Endothelial cell (in vitro differentiated cells): Measurements from ENCODE around the gene DNAJB5. TPM values are rescaled to one million over a fixed set of nuclear protein-coding genes. Genes with fewer than 3 reads are reported as not detected.

Experiments used
- DNase-seq: peaks from one replicate; pipeline ENCODE4 v3.0.0; 2021; ENCODE audit warnings: low spot score
- H3K27ac Mint-ChIP-seq: one replicate; pipeline ENCODE4 v1.8.0; 2021; ENCODE audit warnings: mixed read lengths, inconsistent platforms; ENCODE audit not compliant: unreplicated experiment
- H3K27me3 Mint-ChIP-seq: one replicate; pipeline ENCODE4 v1.8.0; 2021; ENCODE audit warnings: mild to moderate bottlenecking, moderate library complexity, mixed read lengths, inconsistent platforms; ENCODE audit not compliant: unreplicated experiment
- H3K36me3 Mint-ChIP-seq: one replicate; pipeline ENCODE4 v1.8.0; 2021; ENCODE audit warnings: mild to moderate bottlenecking, low read depth, mixed read lengths, inconsistent platforms; ENCODE audit not compliant: unreplicated experiment
- H3K4me1 Mint-ChIP-seq: one replicate; pipeline ENCODE4 v1.8.0; 2021; ENCODE audit warnings: mild to moderate bottlenecking, mixed read lengths, inconsistent platforms; ENCODE audit not compliant: unreplicated experiment
- H3K4me3 Mint-ChIP-seq: one replicate; pipeline ENCODE4 v1.8.0; 2021; ENCODE audit warnings: mild to moderate bottlenecking, mixed read lengths, inconsistent platforms; ENCODE audit not compliant: unreplicated experiment
- H3K9me3 Mint-ChIP-seq: one replicate; pipeline ENCODE4 v1.8.0; 2021; ENCODE audit warnings: mixed read lengths, inconsistent platforms; ENCODE audit not compliant: unreplicated experiment
- total RNA-seq: library from RNA; stranded (reverse); fragmentation: NEBNext Ultra II Directional; extraction: Animal tissue kit (Norgen Biotek cat#: 25700); gene quantifications from one replicate; pipeline ENCODE4 v1.2.1, GENCODE V29; 2021; ENCODE audit not compliant: unreplicated experiment
- TF ChIP-seq, protein P1 (sequence below): fragments of 200-600 bp; sonication (generic); IDR thresholded peaks from one replicate; pipeline ENCODE4 v1.5.0; 2021; ENCODE audit warnings: antibody characterized with exemption; ENCODE audit not compliant: unreplicated experiment

Gene DNAJB5
- total RNA-seq, 1 donor from 2014 or later, result 20.4 TPM

DNA sequence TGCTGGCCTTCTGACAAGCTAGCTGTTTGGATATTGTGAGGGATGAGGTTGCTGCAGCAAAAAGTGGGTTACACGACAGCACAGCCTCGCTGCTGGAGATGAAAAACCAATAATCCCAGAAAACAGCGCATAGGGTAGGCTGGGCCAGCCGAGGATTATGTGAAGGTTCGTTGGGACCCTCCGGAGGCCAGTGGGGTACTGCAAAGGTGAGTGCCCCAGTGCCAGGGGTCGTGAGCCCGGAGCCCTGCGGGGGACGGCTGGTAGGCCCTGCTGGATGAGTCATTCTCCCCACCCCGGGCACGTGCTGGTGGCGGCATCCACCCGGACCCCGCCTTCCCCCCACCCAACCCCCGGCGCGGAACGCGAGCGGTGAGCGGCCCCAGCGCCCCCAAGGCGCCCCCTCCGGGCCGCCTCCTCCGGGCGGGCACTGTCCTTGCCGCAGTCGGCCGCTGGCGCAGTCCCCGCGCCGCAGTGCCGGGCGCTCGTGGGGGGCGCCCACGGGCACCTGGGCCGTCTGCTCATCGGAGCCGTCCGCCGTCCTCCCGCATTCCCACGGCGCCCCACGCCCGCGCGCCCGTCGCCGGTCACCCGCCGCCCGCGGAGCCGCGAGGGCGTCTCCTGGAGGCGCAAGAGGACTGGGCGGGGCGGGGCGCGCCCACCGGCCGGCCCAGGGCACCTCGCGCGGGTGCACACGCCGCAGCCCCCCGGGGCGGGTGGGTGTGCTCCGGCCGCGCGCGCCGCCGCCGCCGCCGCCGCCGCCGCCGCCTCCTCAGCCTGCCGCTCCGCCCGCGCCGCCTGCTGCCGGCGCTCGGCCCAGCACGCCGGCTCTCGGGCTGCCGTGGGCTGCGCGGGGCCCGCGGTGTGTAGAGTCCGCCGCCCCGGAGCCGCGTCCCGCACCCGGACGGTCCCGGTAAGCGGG is 31.8 kb upstream of the DNAJB5 start, which contains the start of gene PHF24:
TSS of gene PHF24 (plus strand) at position 794 of the 919 bp plus-strand sequence. CDS start 13,014 bp downstream, outside the sequence.
- H3K27me3 Mint-ChIP-seq, result peaks cover 2% of the 10 kb centered on the region
- TF ChIP-seq, protein P1, sequence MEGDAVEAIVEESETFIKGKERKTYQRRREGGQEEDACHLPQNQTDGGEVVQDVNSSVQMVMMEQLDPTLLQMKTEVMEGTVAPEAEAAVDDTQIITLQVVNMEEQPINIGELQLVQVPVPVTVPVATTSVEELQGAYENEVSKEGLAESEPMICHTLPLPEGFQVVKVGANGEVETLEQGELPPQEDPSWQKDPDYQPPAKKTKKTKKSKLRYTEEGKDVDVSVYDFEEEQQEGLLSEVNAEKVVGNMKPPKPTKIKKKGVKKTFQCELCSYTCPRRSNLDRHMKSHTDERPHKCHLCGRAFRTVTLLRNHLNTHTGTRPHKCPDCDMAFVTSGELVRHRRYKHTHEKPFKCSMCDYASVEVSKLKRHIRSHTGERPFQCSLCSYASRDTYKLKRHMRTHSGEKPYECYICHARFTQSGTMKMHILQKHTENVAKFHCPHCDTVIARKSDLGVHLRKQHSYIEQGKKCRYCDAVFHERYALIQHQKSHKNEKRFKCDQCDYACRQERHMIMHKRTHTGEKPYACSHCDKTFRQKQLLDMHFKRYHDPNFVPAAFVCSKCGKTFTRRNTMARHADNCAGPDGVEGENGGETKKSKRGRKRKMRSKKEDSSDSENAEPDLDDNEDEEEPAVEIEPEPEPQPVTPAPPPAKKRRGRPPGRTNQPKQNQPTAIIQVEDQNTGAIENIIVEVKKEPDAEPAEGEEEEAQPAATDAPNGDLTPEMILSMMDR, result no peak
- peak within 1 kb of the TSS; percentile 75 for H3K4me3 Mint-ChIP-seq
- no peaks in the 10 kb centered on the region for H3K9me3 Mint-ChIP-seq
- H3K27ac Mint-ChIP-seq, result no peak within 1 kb of the TSS
- H3K36me3 Mint-ChIP-seq, result no peaks in the 10 kb centered on the region
- peaks cover 14% of the 10 kb centered on the region for H3K4me1 Mint-ChIP-seq
- DNase-seq, result peak; percentile 40

DNA sequence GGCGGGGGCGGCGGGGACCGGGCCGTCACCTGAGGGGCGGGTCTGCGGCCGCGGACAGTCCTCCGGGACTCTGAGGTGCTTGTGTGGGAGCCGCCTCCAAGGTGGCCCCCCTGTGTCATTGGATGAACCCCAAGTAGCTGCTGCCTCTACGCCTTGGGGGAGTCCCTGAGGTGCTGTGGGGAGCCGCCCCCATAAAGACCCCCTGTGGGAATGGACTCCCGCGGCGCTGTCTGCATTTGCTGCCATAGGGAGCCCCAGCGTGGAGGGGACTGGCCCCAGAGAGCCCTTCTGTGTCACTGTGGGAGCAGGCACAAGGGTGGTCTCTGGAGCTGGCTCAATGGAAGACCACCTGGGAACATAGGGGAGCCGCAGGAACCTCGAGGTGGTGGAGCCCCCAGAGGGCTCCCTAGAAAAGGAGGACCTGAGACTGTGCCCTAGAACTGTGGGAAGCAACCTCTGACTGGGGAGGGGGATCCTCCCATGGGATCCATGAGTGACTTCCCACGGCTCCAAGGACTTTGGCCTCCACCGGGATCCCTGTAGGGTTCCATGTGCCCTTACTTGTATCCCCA is 31.0 kb upstream of the DNAJB5 start:
- Mint-ChIP-seq H3K4me1 (peaks cover 19% of the 10 kb centered on the region), H3K36me3 (no peaks in the 10 kb centered on the region), H3K27ac (no peak overlapping the region), H3K4me3 (peak overlapping the region; percentile 9), H3K9me3 (no peaks in the 10 kb centered on the region), H3K27me3 (peaks cover 2% of the 10 kb centered on the region)
- no peak for DNase-seq
- TF ChIP-seq, protein P1, result no peak

DNA sequence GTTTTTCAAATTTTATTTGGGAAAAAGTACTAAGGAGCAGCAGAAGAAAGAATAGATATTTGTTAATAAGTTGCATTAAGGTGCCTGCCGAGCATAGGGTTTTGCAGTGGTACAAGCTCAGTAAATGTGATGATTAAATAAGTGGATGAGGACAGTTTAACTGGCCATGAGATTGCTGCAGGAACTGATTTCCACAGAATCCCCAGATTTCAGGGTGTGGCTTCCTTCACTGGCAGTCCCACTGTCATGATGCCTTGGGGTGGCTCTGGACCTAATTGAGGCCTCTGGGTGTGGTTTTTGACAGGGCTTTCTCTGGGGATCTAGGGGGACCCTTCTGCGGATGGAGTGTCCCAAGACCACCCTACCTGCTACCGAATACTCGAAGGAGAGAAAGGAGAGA is 30.1 kb upstream of the DNAJB5 start:
- Mint-ChIP-seq H3K27ac (no peak overlapping the region), H3K9me3 (no peaks in the 10 kb centered on the region), H3K36me3 (no peaks in the 10 kb centered on the region), H3K4me1 (peaks cover 27% of the 10 kb centered on the region), H3K27me3 (peaks cover 2% of the 10 kb centered on the region), H3K4me3 (no peak overlapping the region)
- TF ChIP-seq, protein P1, result no peak
- DNase-seq, result no peak

DNA sequence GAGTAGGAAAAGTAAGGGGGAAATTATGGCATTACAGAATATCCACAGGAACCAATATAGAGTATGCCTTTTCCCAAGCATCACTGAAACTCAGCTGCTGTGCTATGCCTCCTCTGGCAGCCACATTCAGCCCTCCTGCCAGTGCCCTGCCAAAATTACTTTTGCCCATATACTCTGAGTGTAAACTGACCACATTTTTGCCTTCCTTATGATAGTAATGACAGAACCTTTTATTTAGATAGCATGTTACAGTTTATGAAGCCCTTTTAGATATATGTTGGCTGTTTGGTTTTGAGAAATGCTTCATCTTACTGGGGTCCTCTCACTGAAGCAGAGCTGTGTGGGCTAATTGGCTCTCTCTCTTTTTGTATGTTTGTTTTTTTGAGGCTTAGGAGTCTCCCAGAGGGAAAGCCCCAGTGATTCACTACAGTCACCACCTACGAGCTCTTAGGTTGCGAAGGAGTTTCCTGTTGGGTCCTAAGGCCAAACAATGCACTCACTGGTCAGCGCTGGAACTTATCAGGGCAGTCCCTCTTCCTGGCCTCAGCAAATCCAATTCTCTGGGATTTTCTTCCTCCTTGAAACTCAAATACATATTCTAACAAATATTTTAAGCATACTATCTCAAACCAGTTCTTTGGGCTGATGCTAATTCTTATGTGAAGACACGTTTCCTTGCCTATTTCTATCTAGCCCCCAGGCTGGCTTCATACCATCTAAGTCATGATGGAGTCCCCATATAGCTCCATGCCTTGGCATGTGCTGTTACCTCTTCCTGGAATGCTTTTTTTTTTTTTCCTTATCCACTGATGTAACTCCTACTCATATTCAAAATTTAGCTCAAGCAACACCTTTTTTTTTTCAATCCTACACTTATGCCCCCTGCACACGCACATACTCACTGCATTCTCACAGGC is 27.7 kb upstream of the DNAJB5 start:
- DNase-seq, result no peak
- Mint-ChIP-seq H3K4me3 (peak overlapping the region; percentile 7), H3K27me3 (peaks cover 2% of the 10 kb centered on the region), H3K36me3 (no peaks in the 10 kb centered on the region), H3K27ac (no peak overlapping the region), H3K4me1 (peaks cover 30% of the 10 kb centered on the region), H3K9me3 (no peaks in the 10 kb centered on the region)
- TF ChIP-seq, protein P1, result no peak
